Activated CD8-positive, alpha-beta memory T cell treated with anti-CD3 and anti-CD28 coated beads for 36 hours (primary cell): Measurements from ENCODE around the gene PRR12. TPM values are rescaled to one million over a fixed set of nuclear protein-coding genes. Genes with fewer than 3 reads are reported as not detected.

Experiments used
- CTCF ChIA-PET: fragments of 350-600 bp; sonication (Branson Sonifier 250); formaldehyde crosslinking; loops from one replicate; lab custom pipeline; 2021; ENCODE audit warnings: antibody characterized with exemption; lab: Charles Lee
- POLR2A ChIA-PET: fragments of 350-600 bp; sonication (Branson Sonifier 250); formaldehyde crosslinking; loops from one replicate; lab custom pipeline; 2021; ENCODE audit warnings: antibody characterized with exemption; lab: Charles Lee
- total RNA-seq, 2 experiments: library from RNA; stranded (reverse); gene quantifications; one replicate each; pipeline ENCODE4 v1.2.3, GENCODE V29; 2021

PRR12 gene
- total RNA-seq, 2 experiments from 2014 or later, result 22.0 to 22.3 TPM

DNA sequence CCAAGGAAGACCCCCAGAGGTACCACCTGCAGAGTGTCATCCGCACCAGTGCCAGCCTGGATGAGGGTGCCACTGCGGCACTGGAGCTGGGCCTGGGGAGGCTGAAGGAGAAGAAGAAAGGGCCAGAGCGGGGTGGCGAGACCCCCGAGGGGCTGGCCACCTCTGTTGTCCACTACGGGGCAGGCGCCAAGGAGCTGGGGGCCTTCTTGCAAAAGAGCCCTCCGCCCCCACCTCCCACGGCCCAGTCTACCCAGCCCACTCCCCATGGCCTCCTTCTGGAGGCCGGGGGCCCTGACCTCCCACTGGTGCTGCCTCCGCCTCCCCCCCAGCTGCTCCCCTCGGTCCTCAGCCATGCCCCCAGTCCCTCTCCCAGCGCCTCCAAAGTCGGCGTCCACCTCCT is 5.4 kb downstream of the PRR12 start:
- CTCF ChIA-PET, result no interaction called here
- POLR2A ChIA-PET, result no interaction called here

- ChIA-PET CTCF (no interaction called here), POLR2A (no interaction called here)
Observed at GRCh38 chr19:49596954-49597702, 6.1 kb downstream of the PRR12 start.

GRCh38 chr19:49597703-49597974 is 6.7 kb downstream of the PRR12 start:
- CTCF ChIA-PET, result no interaction called here
- POLR2A ChIA-PET, result no interaction called here

GRCh38 chr19:49599378-49600295 is 8.7 kb downstream of the PRR12 start:
- ChIA-PET POLR2A (no interaction called here), CTCF (no interaction called here)

DNA sequence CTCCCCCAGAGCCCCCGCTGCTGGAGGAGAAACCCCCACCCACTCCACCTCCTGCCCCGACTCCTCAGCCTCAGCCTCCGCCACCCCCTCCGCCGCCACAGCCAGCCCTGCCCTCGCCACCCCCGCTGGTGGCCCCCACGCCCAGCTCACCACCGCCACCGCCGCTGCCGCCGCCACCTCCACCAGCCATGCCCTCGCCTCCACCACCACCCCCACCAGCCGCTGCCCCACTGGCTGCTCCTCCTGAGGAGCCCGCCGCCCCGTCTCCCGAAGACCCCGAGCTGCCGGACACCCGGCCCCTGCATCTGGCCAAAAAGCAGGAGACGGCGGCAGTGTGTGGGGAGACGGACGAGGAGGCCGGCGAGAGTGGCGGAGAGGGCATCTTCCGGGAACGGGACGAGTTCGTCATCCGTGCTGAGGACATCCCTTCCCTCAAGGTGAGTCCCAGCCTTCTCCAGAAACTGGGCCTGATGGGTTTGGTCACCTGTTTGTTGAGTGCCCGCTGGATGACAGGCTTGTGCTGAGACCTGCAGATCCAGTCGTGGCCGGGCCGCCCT is 10.6 kb downstream of the PRR12 start:
- ChIA-PET POLR2A (interaction anchor here (1.0 kb wide), 1 partner anchor 8 kb away, joined by 4 read pairs; no protein-coding TSS in a partner anchor), CTCF (no interaction called here)

DNA sequence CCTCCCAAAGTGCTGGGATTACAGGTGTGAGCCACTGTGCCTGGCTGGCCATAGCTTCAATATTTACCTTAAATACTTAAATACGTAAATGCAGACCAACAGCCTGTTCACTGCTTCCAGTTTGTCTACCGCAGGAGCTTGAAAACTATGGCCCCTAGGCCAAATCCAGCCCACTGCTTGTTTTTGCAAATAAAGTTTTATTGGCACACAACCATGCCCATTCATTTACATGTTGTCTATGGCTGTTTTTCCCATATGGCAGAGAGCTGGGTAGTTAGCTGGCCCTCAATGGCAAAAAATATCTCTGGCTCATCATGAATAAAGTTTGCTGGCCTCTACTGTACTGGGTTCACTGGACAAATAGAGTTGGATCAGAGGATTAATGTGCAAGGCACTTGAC is 11.8 kb downstream of the PRR12 start:
- POLR2A ChIA-PET, result interaction anchor here (0.5 kb wide), 1 partner anchor 250 kb away, joined by 4 read pairs; no protein-coding TSS in a partner anchor
- CTCF ChIA-PET, result no interaction called here

GRCh38 chr19:49605605-49606004 is 14.6 kb downstream of the PRR12 start:
- ChIA-PET CTCF (no interaction called here), POLR2A (no interaction called here)

DNA sequence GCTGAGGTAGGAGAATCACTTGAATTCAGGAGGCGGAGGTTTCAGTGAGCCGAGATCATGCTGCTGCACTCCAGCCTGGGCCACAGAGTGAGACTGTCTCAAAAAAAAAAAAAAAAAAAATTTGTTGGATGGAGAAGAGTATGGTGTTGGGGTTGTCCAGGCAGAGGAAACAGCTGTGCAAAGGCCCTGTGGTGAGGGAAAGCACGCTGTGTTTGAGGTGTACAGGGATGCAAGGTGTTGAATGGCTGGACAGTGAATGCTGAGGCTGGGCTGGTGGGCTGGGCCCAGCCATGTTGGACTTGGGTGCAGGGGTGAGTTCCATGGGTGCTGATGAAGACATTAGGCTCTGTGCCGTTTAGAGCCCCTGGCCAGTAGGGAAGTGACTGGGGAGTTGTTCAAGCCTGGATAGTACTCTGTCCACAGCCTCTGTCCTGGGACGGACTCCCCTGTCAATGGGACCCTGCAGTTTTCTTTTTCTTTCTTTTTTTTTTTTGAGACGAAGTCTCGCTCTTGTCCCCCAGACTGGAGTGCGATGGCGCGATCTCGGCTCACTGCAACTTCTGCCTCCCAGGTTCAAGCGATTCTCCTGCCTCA is 18.6 kb downstream of the PRR12 start:
- ChIA-PET CTCF (interaction anchor here (0.6 kb wide), 1 partner anchor 37 kb away, joined by 3 read pairs; no protein-coding TSS in a partner anchor), POLR2A (no interaction called here)

DNA sequence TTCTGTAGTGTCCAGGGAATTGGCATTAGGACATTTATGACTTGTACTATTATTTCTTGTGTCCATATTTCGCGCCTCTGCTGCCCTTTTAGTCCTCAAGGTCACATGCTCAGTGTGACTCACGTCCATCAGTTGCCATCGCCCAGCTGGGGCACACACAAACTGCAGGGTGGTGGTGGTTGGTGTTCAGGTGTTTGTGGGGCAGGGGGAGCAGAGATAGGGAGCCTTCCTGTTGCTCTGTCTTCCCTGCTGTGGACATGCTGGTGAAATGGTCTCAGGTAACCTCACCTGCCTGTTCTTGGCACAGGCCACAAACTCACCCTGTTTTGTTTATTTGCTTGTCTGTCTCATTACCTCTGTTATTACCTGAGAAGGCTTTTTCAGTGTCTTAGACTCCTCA is 22.4 kb downstream of the PRR12 start:
- ChIA-PET CTCF (interaction anchor here (0.7 kb wide), 1 partner anchor 23 kb away, joined by 3 read pairs; no protein-coding TSS in a partner anchor), POLR2A (no interaction called here)

GRCh38 chr19:49614096-49614833 is 23.3 kb downstream of the PRR12 start:
- CTCF ChIA-PET, result interaction anchor here (1.1 kb wide), 1 partner anchor 64 kb away, joined by 3 read pairs; no protein-coding TSS in a partner anchor
- POLR2A ChIA-PET, result interaction anchor here (0.6 kb wide), 1 partner anchor 27 kb away, joined by 3 read pairs; no protein-coding TSS in a partner anchor

DNA sequence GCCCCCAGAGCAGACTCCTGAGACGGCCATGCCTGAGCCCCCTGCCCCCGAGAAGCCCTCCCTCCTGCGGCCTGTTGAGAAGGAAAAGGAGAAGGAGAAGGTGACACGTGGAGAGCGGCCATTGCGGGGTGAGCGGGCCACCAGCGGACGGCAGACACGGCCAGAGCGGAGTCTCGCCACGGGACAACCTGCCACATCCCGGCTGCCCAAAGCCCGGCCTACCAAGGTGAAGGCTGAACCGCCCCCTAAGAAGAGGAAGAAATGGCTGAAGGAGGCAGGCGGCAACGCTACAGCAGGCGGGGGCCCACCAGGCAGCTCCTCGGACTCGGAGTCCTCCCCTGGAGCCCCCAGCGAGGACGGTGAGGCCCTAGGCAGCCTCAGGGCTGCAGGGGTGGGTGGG is 24.9 kb downstream of the PRR12 start:
- ChIA-PET CTCF (no interaction called here), POLR2A (no interaction called here)

DNA sequence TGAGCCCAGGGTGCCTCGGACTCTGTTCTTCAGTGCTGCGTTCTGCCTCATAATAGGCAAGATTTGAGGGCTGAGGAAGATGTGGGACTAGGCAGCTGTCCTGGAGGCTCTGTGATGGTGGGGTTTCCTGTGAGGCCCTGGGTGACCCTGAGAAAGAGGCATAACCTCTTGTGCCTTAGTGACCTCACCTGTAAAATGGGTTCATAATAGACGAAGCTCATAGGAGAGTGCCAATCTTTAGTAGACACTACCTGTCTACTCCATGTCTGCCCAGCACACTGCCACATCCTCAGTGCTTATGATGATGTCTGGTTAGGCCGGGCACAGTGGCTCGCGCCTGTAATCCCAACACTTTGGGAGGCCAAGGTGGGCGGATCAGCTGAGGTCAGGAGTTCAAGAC is 25.6 kb downstream of the PRR12 start:
- CTCF ChIA-PET, result no interaction called here
- POLR2A ChIA-PET, result no interaction called here

DNA sequence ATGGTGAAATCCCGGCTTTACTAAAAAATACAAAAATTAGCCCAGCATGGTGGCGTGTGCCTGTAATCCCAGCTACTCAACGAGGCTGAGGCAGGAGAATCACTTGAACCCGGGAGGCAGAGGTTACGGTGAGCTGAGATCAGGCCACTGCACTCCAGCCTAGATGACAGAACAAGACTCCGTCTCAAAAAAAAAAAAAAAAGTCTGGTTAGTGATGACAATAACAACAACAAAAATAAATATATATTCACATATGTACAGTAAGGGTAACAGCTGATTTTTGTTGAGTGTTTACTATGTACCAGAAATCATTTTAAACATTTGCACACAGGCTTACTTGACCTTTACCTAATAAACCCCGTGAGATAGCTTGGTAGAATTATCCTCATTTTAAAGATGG is 26.0 kb downstream of the PRR12 start:
- ChIA-PET POLR2A (interaction anchor here (0.6 to 0.7 kb wide), 2 partner anchors 18 to 118 kb away, joined by 3 to 4 read pairs; no protein-coding TSS in a partner anchor), CTCF (no interaction called here)

GRCh38 chr19:49617860-49618259 is 26.9 kb downstream of the PRR12 start:
- ChIA-PET POLR2A (interaction anchor here (1.0 kb wide), 1 partner anchor 192 kb away, joined by 4 read pairs; no protein-coding TSS in a partner anchor), CTCF (interaction anchor here (1.1 kb wide), 1 partner anchor 12 kb away, joined by 3 read pairs; no protein-coding TSS in a partner anchor)

- CTCF ChIA-PET, result no interaction called here
- POLR2A ChIA-PET, result no interaction called here
Observed at GRCh38 chr19:49624967-49625910, 34.3 kb downstream of the PRR12 start.

DNA sequence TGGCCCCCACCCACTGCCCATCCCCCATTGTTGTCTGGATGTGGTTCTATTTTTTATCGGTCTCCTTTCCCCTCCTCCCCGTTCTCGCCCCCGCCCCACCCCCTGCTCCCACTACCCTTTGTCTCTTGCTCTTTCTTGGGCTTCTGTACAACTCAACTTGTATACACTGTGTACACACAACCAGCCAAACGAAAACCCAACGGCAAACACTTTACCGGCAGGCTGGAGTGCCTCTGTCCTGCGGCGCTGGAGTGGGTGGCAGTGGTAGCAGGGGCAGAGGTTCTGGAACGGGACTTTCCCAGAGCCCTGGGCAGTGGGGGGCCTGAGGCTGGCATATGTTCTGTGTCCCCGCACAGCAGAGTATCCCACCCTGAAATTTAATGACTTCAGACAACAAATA is 35.2 kb downstream of the PRR12 start:
- POLR2A ChIA-PET, result no interaction called here

DNA sequence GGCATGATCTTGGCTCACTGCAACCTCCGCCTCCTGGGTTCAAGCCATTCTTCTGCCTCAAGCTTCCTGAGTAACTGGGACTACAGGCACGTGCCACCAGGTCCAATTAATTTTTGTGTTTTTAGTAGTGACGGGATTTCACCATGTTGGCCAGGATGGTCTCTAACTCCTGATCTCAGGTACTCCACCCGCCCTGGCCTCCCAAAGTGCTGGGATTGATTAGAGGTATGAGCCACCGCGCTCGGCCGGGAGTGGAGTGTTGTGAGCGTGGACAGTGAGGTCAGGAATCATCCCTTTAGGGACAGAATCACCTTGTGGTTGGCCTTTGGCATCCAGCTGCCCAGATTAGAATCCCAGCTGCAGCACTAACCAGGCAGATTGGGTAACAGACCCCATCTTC is 38.7 kb downstream of the PRR12 start:
- CTCF ChIA-PET, result interaction anchor here (1.0 kb wide), 1 partner anchor 12 kb away, joined by 3 read pairs; no protein-coding TSS in a partner anchor
- POLR2A ChIA-PET, result no interaction called here

More for the DNA sequence above, 35.2 kb downstream of the PRR12 start:
- CTCF ChIA-PET, result no interaction called here
